Fibroblast of the conjunctiva (primary cell): ENCODE data around the gene SIMC1.
"Not testable (repeated sequence)": the region's sequence is repeated elsewhere in the genome, so short reads cannot be mapped to it uniquely, and the experiment has no call there.

Experiments
- DNase-seq: peaks from one replicate; pipeline ENCODE4 v3.0.0-alpha.2; 2010; ENCODE audit warnings: low read depth

Gene SIMC1

GRCh38 chr5:176216393-176216916, 21.8 kb upstream of the SIMC1 start:
- not testable (repeated sequence) for DNase-seq

GRCh38 chr5:176217188-176217729, 21.0 kb upstream of the SIMC1 start:
- not testable (repeated sequence) for DNase-seq

GRCh38 chr5:176217764-176218163, 20.5 kb upstream of the SIMC1 start:
- not testable (repeated sequence) for DNase-seq

GRCh38 chr5:176222006-176222405, 16.2 kb upstream of the SIMC1 start:
- not testable (repeated sequence) for DNase-seq

GRCh38 chr5:176228358-176228757, 9.9 kb upstream of the SIMC1 start:
- DNase-seq = not testable (repeated sequence)

- not testable (repeated sequence) for DNase-seq
Observed at GRCh38 chr5:176233253-176233652, 5.0 kb upstream of the SIMC1 start.

- DNase-seq = peak; percentile 10
Observed at GRCh38 chr5:176235155-176235554, 3.1 kb upstream of the SIMC1 start.

- not testable (repeated sequence) for DNase-seq
Observed at GRCh38 chr5:176238645-176239283, 540 bp downstream of the SIMC1 start.

- not testable (repeated sequence) for DNase-seq
Observed at GRCh38 chr5:176239304-176239703, 1.1 kb downstream of the SIMC1 start.

GRCh38 chr5:176244318-176244717, 6.1 kb downstream of the SIMC1 start:
- DNase-seq = not testable (repeated sequence)

- DNase-seq = not testable (repeated sequence)
Observed at GRCh38 chr5:176245074-176245473, 6.8 kb downstream of the SIMC1 start.

GRCh38 chr5:176245489-176245888, 7.3 kb downstream of the SIMC1 start:
- not testable (repeated sequence) for DNase-seq

- DNase-seq = not testable (repeated sequence)
Observed at GRCh38 chr5:176250691-176251090, 12.5 kb downstream of the SIMC1 start.

GRCh38 chr5:176252171-176252570, 13.9 kb downstream of the SIMC1 start:
- not testable (repeated sequence) for DNase-seq

- DNase-seq = not testable (repeated sequence)
Observed at GRCh38 chr5:176253370-176254065, 15.3 kb downstream of the SIMC1 start.

GRCh38 chr5:176254066-176254393, 15.8 kb downstream of the SIMC1 start:
- DNase-seq = not testable (repeated sequence)

GRCh38 chr5:176257871-176258505, 19.8 kb downstream of the SIMC1 start:
- DNase-seq = not testable (repeated sequence)

GRCh38 chr5:176260682-176261081, 22.5 kb downstream of the SIMC1 start:
- DNase-seq = not testable (repeated sequence)

- DNase-seq = not testable (repeated sequence)
Observed at GRCh38 chr5:176266448-176266847, 28.2 kb downstream of the SIMC1 start.

GRCh38 chr5:176289018-176289417, 50.8 kb downstream of the SIMC1 start:
- not testable (repeated sequence) for DNase-seq

GRCh38 chr5:176290057-176290840, 52.0 kb downstream of the SIMC1 start:
- DNase-seq = not testable (repeated sequence)

GRCh38 chr5:176305356-176305755, 67.1 kb downstream of the SIMC1 start:
- DNase-seq = not testable (repeated sequence)
